H1 (cell line): ENCODE measurements around the gene TAS2R13. TPM values are rescaled to one million over a fixed set of nuclear protein-coding genes. Genes with fewer than 3 reads are reported as not detected.

Experiments
- CTCF ChIA-PET: fragments of 300-600 bp; sonication (Branson Sonifier 250); formaldehyde crosslinking; loops from one replicate; lab custom pipeline; 2021; ENCODE audit not compliant: partially characterized antibody; lab: Charles Lee
- POLR2A ChIA-PET: fragments of 300-600 bp; sonication (Branson Sonifier 250); formaldehyde crosslinking; loops from one replicate; lab custom pipeline; 2021; ENCODE audit warnings: inconsistent platforms; ENCODE audit not compliant: partially characterized antibody; lab: Charles Lee
- DNase-seq, 2 experiments: peaks; one replicate each; pipeline versions ENCODE4 v3.0.0 to v3.0.0-alpha.2; 2010 to 2022; ENCODE audit warnings: low spot score in 2 of 2, low read depth in 1 of 2, mixed read lengths in 1 of 2
- FAIRE-seq: peaks from 2 replicates; lab custom pipeline; 2011; peaks lifted over from hg19 to GRCh38; lab: Jason Lieb, UNC
- H2AFZ ChIP-seq: 2 replicates; pipeline ENCODE4 v1.8.1; 2012; ENCODE audit warnings: low read length, inconsistent platforms
- H2AK5ac ChIP-seq: 2 replicates; pipeline ENCODE4 v1.6.1; 2013; ENCODE audit warnings: low read depth, low read length
- H2BK120ac ChIP-seq: replicated peaks from 2 replicates; pipeline ENCODE3; 2013; ENCODE audit warnings: low read depth, low read length, inconsistent platforms
- H2BK12ac ChIP-seq: 2 replicates; pipeline ENCODE4 v1.6.1; 2013; ENCODE audit warnings: low read depth, low read length
- H2BK15ac ChIP-seq: 2 replicates; pipeline ENCODE4 v1.6.1; 2013; ENCODE audit warnings: low read length
- H2BK20ac ChIP-seq: 2 replicates; pipeline ENCODE4 v1.6.1; 2013; ENCODE audit warnings: low read length
- H2BK5ac ChIP-seq: 2 replicates; pipeline ENCODE4 v1.6.1; 2013; ENCODE audit warnings: low read depth, low read length
- H3K14ac ChIP-seq: 2 replicates; pipeline ENCODE4 v1.6.1; 2013; ENCODE audit warnings: inconsistent platforms; ENCODE audit not compliant: insufficient read length
- H3K18ac ChIP-seq: 2 replicates; pipeline ENCODE4 v1.6.1; 2013; ENCODE audit warnings: low read length; ENCODE audit errors: extremely low read depth
- H3K23ac ChIP-seq: 2 replicates; pipeline ENCODE4 v1.6.1; 2013; ENCODE audit warnings: inconsistent platforms; ENCODE audit not compliant: insufficient read length
- H3K23me2 ChIP-seq: 2 replicates; pipeline ENCODE4 v1.6.1; 2013; ENCODE audit warnings: low read depth, low read length
- H3K27ac ChIP-seq: 2 replicates; pipeline ENCODE4 v1.6.1; 2011; ENCODE audit warnings: low read depth, low read length, inconsistent platforms
- H3K27me3 ChIP-seq, 4 experiments: replicated peaks in 1 of 4; 1 replicate in 1 of 4; 2 replicates in 3 of 4; pipeline versions ENCODE4 v1.6.1 to v1.8.1; 2011 to 2013; ENCODE audit warnings: low read length in 3 of 4, mild to moderate bottlenecking in 3 of 4, inconsistent platforms in 2 of 4, mixed read lengths in 2 of 4, moderate library complexity in 1 of 4; ENCODE audit not compliant: control insufficient read depth in 3 of 4, insufficient read depth in 3 of 4; ENCODE audit errors: extremely low read depth in 1 of 4
- H3K36me3 ChIP-seq, 4 experiments: 2 replicates each; pipeline versions ENCODE4 v1.6.1 to v1.8.1; 2011 to 2013; ENCODE audit warnings: mild to moderate bottlenecking in 4 of 4, low read length in 3 of 4, moderate library complexity in 2 of 4, control low read depth in 1 of 4, inconsistent platforms in 1 of 4; ENCODE audit not compliant: insufficient read depth in 4 of 4, control insufficient read depth in 2 of 4
- H3K4ac ChIP-seq: replicated peaks from 2 replicates; pipeline ENCODE3; 2013; ENCODE audit warnings: low read length, low read depth, mixed read lengths, inconsistent platforms; ENCODE audit not compliant: insufficient read length
- H3K4me1 ChIP-seq, 4 experiments: replicated peaks in 1 of 4; 1 replicate in 1 of 4; 2 replicates in 3 of 4; pipeline versions ENCODE4 v1.6.1 to v1.8.1; 2011 to 2013; ENCODE audit warnings: low read length in 3 of 4, inconsistent platforms in 2 of 4, mixed read lengths in 1 of 4; ENCODE audit not compliant: insufficient read depth in 4 of 4, control insufficient read depth in 3 of 4
- H3K4me2 ChIP-seq, 2 experiments: 2 replicates each; pipeline versions ENCODE4 v1.6.1 to v1.8.1; 2011 to 2013; ENCODE audit warnings: low read depth in 2 of 2, low read length in 2 of 2, control low read depth in 1 of 2, inconsistent platforms in 1 of 2, mild to moderate bottlenecking in 1 of 2; ENCODE audit not compliant: insufficient read depth in 1 of 2
- H3K4me3 ChIP-seq, 4 experiments: fragments of 200-600, 300-600 bp in 1 of 4; sonication (generic), shearing (Covaris generic), sonication (Bioruptor Twin) in 1 of 4; 2 replicates each; pipeline versions ENCODE4 v1.5.1 to v1.8.1; 2011 to 2016; ENCODE audit warnings: low read length in 4 of 4, low read depth in 3 of 4, control low read depth in 2 of 4, inconsistent platforms in 2 of 4, mild to moderate bottlenecking in 2 of 4, mixed read lengths in 1 of 4, moderate library complexity in 1 of 4; ENCODE audit not compliant: insufficient read depth in 2 of 4; ENCODE audit errors: extremely low read depth in 1 of 4
- H3K56ac ChIP-seq: replicated peaks from 2 replicates; pipeline ENCODE3; 2013; ENCODE audit warnings: low read depth, mild to moderate bottlenecking, mixed read lengths, low read length, inconsistent platforms; ENCODE audit not compliant: insufficient read length
- H3K79me1 ChIP-seq: 2 replicates; pipeline ENCODE4 v1.6.1; 2013; ENCODE audit warnings: low read depth, low read length, control low read depth
- H3K79me2 ChIP-seq, 2 experiments: 2 replicates each; pipeline versions ENCODE4 v1.6.1 to v1.8.1; 2012 to 2013; ENCODE audit warnings: low read length in 2 of 2, mild to moderate bottlenecking in 2 of 2, inconsistent platforms in 1 of 2; ENCODE audit not compliant: insufficient read depth in 2 of 2, control insufficient read depth in 1 of 2
- H3K9ac ChIP-seq, 4 experiments: replicated peaks in 1 of 4; 1 replicate in 1 of 4; 2 replicates in 3 of 4; pipeline versions ENCODE4 v1.6.1 to v1.8.1; 2011 to 2013; ENCODE audit warnings: low read depth in 3 of 4, low read length in 3 of 4, control low read depth in 2 of 4, mild to moderate bottlenecking in 2 of 4, moderate library complexity in 2 of 4, inconsistent platforms in 1 of 4; ENCODE audit errors: extremely low read depth in 1 of 4
- H3K9me3 ChIP-seq, 2 experiments: 2 replicates each; pipeline versions ENCODE4 v1.6.1 to v1.8.1; 2012 to 2013; ENCODE audit warnings: mild to moderate bottlenecking in 2 of 2, moderate library complexity in 2 of 2, control low read depth in 1 of 2, inconsistent platforms in 1 of 2, low read depth in 1 of 2, low read length in 1 of 2, mixed read lengths in 1 of 2; ENCODE audit not compliant: insufficient read depth in 2 of 2
- H4K20me1 ChIP-seq, 2 experiments: replicated peaks in 1 of 2; 2 replicates each; pipeline versions ENCODE3 to v1.8.1; 2011 to 2013; ENCODE audit warnings: inconsistent platforms in 2 of 2, low read length in 2 of 2, mild to moderate bottlenecking in 1 of 2; ENCODE audit not compliant: insufficient read depth in 2 of 2, control insufficient read depth in 1 of 2
- H4K5ac ChIP-seq: 2 replicates; pipeline ENCODE4 v1.6.1; 2013; ENCODE audit warnings: low read length, low read depth, mixed read lengths, inconsistent platforms; ENCODE audit not compliant: insufficient read length
- H4K8ac ChIP-seq: 2 replicates; pipeline ENCODE4 v1.8.0; 2013; ENCODE audit warnings: mild to moderate bottlenecking, moderate library complexity, low read length, inconsistent platforms; ENCODE audit not compliant: insufficient read depth; ENCODE audit errors: extremely low read depth
- H4K91ac ChIP-seq: replicated peaks from 2 replicates; pipeline ENCODE3; 2013; ENCODE audit warnings: low read length, mixed read lengths, inconsistent platforms; ENCODE audit not compliant: insufficient read length
- ATF2 ChIP-seq: IDR thresholded peaks from 2 replicates; pipeline ENCODE4 v1.6.1; 2012; ENCODE audit warnings: low read length, inconsistent platforms
- BCL11A ChIP-seq, 2 experiments: IDR thresholded peaks; one replicate each; pipeline ENCODE4 v1.6.1; 2011; ENCODE audit warnings: low read depth in 2 of 2, low read length in 2 of 2, mild to moderate bottlenecking in 2 of 2
- CREB1 ChIP-seq: IDR thresholded peaks from 2 replicates; pipeline ENCODE4 v1.6.1; 2012; ENCODE audit warnings: inconsistent platforms
- JUND ChIP-seq: IDR thresholded peaks from 2 replicates; pipeline ENCODE4 v1.6.1; 2011; ENCODE audit warnings: mild to moderate bottlenecking, improper control_type of control experiment, low read length
- MAFK ChIP-seq: IDR thresholded peaks from 2 replicates; pipeline ENCODE4 v1.6.1; 2012; ENCODE audit warnings: low read depth, mild to moderate bottlenecking, improper control_type of control experiment, low read length
- PHF8 ChIP-seq: fragments of 200-600 bp; sonication (generic); conservative IDR thresholded peaks from 2 replicates; pipeline ENCODE4 v1.7.1; 2012; ENCODE audit warnings: low read depth, mild to moderate bottlenecking, inconsistent platforms, low read length, moderate library complexity
- RNF2 ChIP-seq: fragments of 200-900, 300-1000 bp; sonication (generic); IDR thresholded peaks from 2 replicates; pipeline ENCODE4 v1.7.1; 2016; ENCODE audit warnings: borderline replicate concordance, low read depth, mild to moderate bottlenecking, antibody characterized with exemption, low read length; ENCODE audit not compliant: poor library complexity, severe bottlenecking; ENCODE audit errors: missing control alignments
- SIN3A ChIP-seq, 2 experiments: IDR thresholded peaks in 1 of 2; conservative IDR thresholded peaks in 1 of 2; 2 replicates each; pipeline ENCODE4 v1.6.1; 2011 to 2012; ENCODE audit warnings: low read length in 2 of 2, improper control_type of control experiment in 1 of 2, low read depth in 1 of 2, mild to moderate bottlenecking in 1 of 2
- SIRT6 ChIP-seq: IDR thresholded peaks from one replicate; pipeline ENCODE4 v1.7.1; 2012; ENCODE audit warnings: low read length, inconsistent platforms
- SRF ChIP-seq: IDR thresholded peaks from 2 replicates; pipeline ENCODE4 v1.6.1; 2011; ENCODE audit warnings: mild to moderate bottlenecking, low read depth, low read length, moderate library complexity
- USF2 ChIP-seq: IDR thresholded peaks from 2 replicates; pipeline ENCODE4 v1.6.1; 2011; ENCODE audit warnings: low read length, improper control_type of control experiment
- WGBS, 2 experiments: shearing (Covaris generic) in 1 of 2; methylation state at CpG; one replicate each; pipeline versions ENCODE4 v1.1.6 to v1.1.7; 2013 to 2015; ENCODE audit warnings: low lambda C conversion rate in 2 of 2, mixed read lengths in 2 of 2, inconsistent platforms in 1 of 2, low coverage in 1 of 2, missing lambda C conversion rate in 1 of 2; ENCODE audit not compliant: insufficient replicate concordance in 2 of 2, insufficient coverage in 1 of 2, insufficient read length in 1 of 2; ENCODE audit errors: extremely low coverage in 1 of 2, missing lambda C conversion rate in 1 of 2; 5-methylcytosine and 5-hydroxymethylcytosine counted together
- polyA plus RNA-seq, 7 experiments: library from polyadenylated mRNA; depleted of rRNA in 3 of 7; stranded (reverse) in 5 of 7; unstranded in 2 of 7; fragments of >200 nt in 5 of 7; fragments of 200-250 nt in 2 of 7; gene quantifications; 1 replicate in 5 of 7; 2 replicates in 1 of 7; 4 replicates in 1 of 7; pipeline versions ENCODE4 v1.2.1 to v1.2.3, GENCODE V29; 2011 to 2013; ENCODE audit warnings: missing spikeins in 2 of 7, mixed read lengths in 2 of 7
- total RNA-seq: library from RNA; stranded (reverse); fragmentation: NEBNext Ultra II Directional; extraction: Animal tissue kit (Norgen Biotek cat#: 25700); gene quantifications from 2 replicates; pipeline ENCODE4 v1.2.1, GENCODE V29; 2021

TAS2R13 gene
- total and polyA plus RNA-seq, 2 of the 8 experiments (the other 6 are each of a cell fraction or from before 2014, with no cell fraction given): 0.09 to 0.17 TPM

- Histone ChIP-seq H3K27me3 (peaks cover 0 to 1% (median 0%) of the 10 kb centered on the region in 4 experiments; a peak in 1 of 7 replicates), H2BK20ac (no peak overlapping the region), H3K14ac (no peak overlapping the region), H3K18ac (no peak overlapping the region), H3K56ac (no peak overlapping the region), H2BK5ac (no peak overlapping the region), H4K91ac (no peak overlapping the region), H2BK120ac (no peak overlapping the region), H3K27ac (no peak overlapping the region), H2AFZ (no peak overlapping the region), H3K9ac (no peak overlapping the region), H3K23me2 (no peaks in the 10 kb centered on the region; the same call in none of the 2 replicates), H3K36me3 (no peaks in the 10 kb centered on the region), H3K4ac (no peak overlapping the region), H3K9me3 (no peaks in the 10 kb centered on the region), H3K23ac (no peak overlapping the region), H3K79me2 (no peaks in the 10 kb centered on the region), H3K4me2 (no peak overlapping the region), H3K4me1 (peaks cover 0 to 5% (median 0%) of the 10 kb centered on the region in 4 experiments; a peak in 1 of 7 replicates), H4K8ac (no peak overlapping the region), H4K20me1 (no peaks in the 10 kb centered on the region), H3K4me3 (no peak overlapping the region), H3K79me1 (no peaks in the 10 kb centered on the region), H2BK15ac (no peak overlapping the region), H4K5ac (no peak overlapping the region), H2BK12ac (no peak overlapping the region), H2AK5ac (no peak overlapping the region)
- no peak for DNase-seq
- POLR2A ChIA-PET: interaction anchor here (1.2 kb wide), 1 partner anchor 280 kb away, joined by 4 read pairs; no protein-coding TSS in a partner anchor
- 84% methylated on average over 2 of the region's 2 CpGs; no CpG with 5 or more reads in 1 of the 2 experiments for WGBS, 2 experiments
- CTCF ChIA-PET: interaction anchor here (1.2 kb wide), 1 partner anchor 594 kb away, joined by 4 read pairs; no protein-coding TSS in a partner anchor
- FAIRE-seq: no peak
- TF ChIP-seq SIRT6 (no peak), SIN3A (conservative IDR thresholded peaks at IDR 0.05 in 1 of 2, IDR thresholded peaks at IDR 0.05 in 1 of 2; ENCODE audit: low read depth in 1 of 2, low read length in 2 of 2) (no peak), RNF2 (no peak), BCL11A (IDR thresholded peaks at IDR 0.05; ENCODE audit: low read depth in 2 of 2, low read length in 2 of 2) (no peak), MAFK (no peak), JUND (no peak), USF2 (no peak), CREB1 (no peak), ATF2 (no peak), PHF8 (no peak), SRF (no peak)
These were observed 17.4 kb downstream of the TAS2R13 start for GRCh38 chr12:10891937-10892336.
